Aorta (tissue), 5 donors: ENCODE results near the gene LYZL6. TPM values are rescaled to one million over a fixed set of nuclear protein-coding genes. Genes with fewer than 3 reads are reported as not detected.
"Not testable (repeated sequence)": the region's sequence is repeated elsewhere in the genome, so short reads cannot be mapped to it uniquely, and the experiment has no call there.

Experiments used
- ATAC-seq: fragments of 200-7000 bp; cut with Tn5 transposase; one replicate; pipeline ENCODE4 v1.9.1; 2022; ENCODE audit warnings: moderate library complexity; ENCODE audit not compliant: low FRiP score
- DNase-seq, 2 donors: peaks; one replicate each; pipeline ENCODE4 v3.0.0-alpha.2; 2020
- H3K27ac ChIP-seq, 2 donors: one replicate each; pipeline ENCODE4 v1.5.1; 2013; ENCODE audit warnings: low read length in 2 of 2, mild to moderate bottlenecking in 2 of 2, moderate library complexity in 2 of 2, control low read depth in 1 of 2, inconsistent platforms in 1 of 2, low read depth in 1 of 2
- H3K27me3 ChIP-seq, 2 donors: one replicate each; pipeline ENCODE4 v1.6.1; 2013; ENCODE audit warnings: control low read depth in 1 of 2, low read length in 1 of 2, mild to moderate bottlenecking in 1 of 2, moderate library complexity in 1 of 2; ENCODE audit not compliant: insufficient read depth in 2 of 2, control insufficient read depth in 1 of 2
- H3K36me3 ChIP-seq, 2 donors: one replicate each; pipeline ENCODE4 v1.6.1; 2013; ENCODE audit warnings: control low read depth in 1 of 2, low read length in 1 of 2, mild to moderate bottlenecking in 1 of 2; ENCODE audit not compliant: insufficient read depth in 2 of 2, control insufficient read depth in 1 of 2
- H3K4me1 ChIP-seq, 2 donors: one replicate each; pipeline ENCODE4 v1.6.1; 2013; ENCODE audit warnings: low read length in 2 of 2, control low read depth in 1 of 2, mild to moderate bottlenecking in 1 of 2, moderate library complexity in 1 of 2; ENCODE audit not compliant: insufficient read depth in 2 of 2, control insufficient read depth in 1 of 2
- H3K4me3 ChIP-seq, 2 donors: one replicate each; pipeline ENCODE4 v1.5.1; 2013; ENCODE audit warnings: low read length in 2 of 2, control low read depth in 1 of 2, mild to moderate bottlenecking in 1 of 2
- H3K9me3 ChIP-seq: one replicate; pipeline ENCODE4 v1.6.1; 2013; ENCODE audit warnings: mild to moderate bottlenecking, low read length; ENCODE audit not compliant: control insufficient read depth
- WGBS, 2 donors: extraction: QIAGEN DNeasy Blood & Tissue Kit; methylation state at CpG; one replicate each; pipeline ENCODE4 v1.1.7; 2013; 5-methylcytosine and 5-hydroxymethylcytosine counted together
- intact Hi-C, 2 donors: fragments of 100-400 bp; cut with DNase I; formaldehyde crosslinking; loops; one replicate each; pipeline versions ENCODE4 v1.14.2 to v1.15.0; 2022
- polyA plus RNA-seq, 2 donors: library from polyadenylated mRNA; stranded (reverse); fragments of 200-250 nt; gene quantifications; one replicate each; pipeline ENCODE4 v1.2.3, GENCODE V29; 2013
- total RNA-seq, 2 donors: library from RNA; stranded (reverse); fragmentation: NEBNext Ultra II Directional; extraction: Animal tissue kit (Norgen Biotek cat#: 25700); gene quantifications; one replicate each; pipeline ENCODE4 v1.2.1, GENCODE V29; 2021
- donor health status: healthy with polysubstance abuse.
- donor health status: Bipolar disorder and iron deficiency.
- donor health status: DM: no; HTN: no; CAD: no.
- donor health status: DM: no; HTN: no; CAD: no.
- donor health status: DM: yes; HTN: yes; CAD: no.

LYZL6 gene
- total and polyA plus RNA-seq, 4 donors, result not detected

- DNase-seq, result no peak
- intact Hi-C loops, result loop anchor here (10.0 kb wide), 2 partner anchors 181 to 521 kb away; partner anchors contain the start of gene ZNHIT3 (in 2 of the 2)
- Histone ChIP-seq H3K4me1 (no peaks in the 10 kb centered on the region), H3K27me3 (no peaks in the 10 kb centered on the region), H3K4me3 (no peak overlapping the region), H3K36me3 (no peaks in the 10 kb centered on the region), H3K9me3 (no peaks in the 10 kb centered on the region), H3K27ac (no peak overlapping the region)
- 67% methylated on average over 6 of the region's 6 CpGs for WGBS, 2 donors
- ATAC-seq, result no peak
Observed at GRCh38 chr17:35963663-35964062, 20.1 kb upstream of the LYZL6 start.

GRCh38 chr17:35953720-35954119 is 10.2 kb upstream of the LYZL6 start:
- Histone ChIP-seq H3K4me1 (no peaks in the 10 kb centered on the region), H3K36me3 (no peaks in the 10 kb centered on the region), H3K9me3 (no peaks in the 10 kb centered on the region), H3K4me3 (no peak overlapping the region), H3K27ac (no peak overlapping the region), H3K27me3 (no peaks in the 10 kb centered on the region)
- no peak for DNase-seq
- ATAC-seq, result no peak
- 52 to 56% methylated on average over 7 of the region's 7 CpGs for WGBS, 2 donors
- intact Hi-C loops, result loop anchor here in 1 of 2 donors (10.0 kb wide), 1 partner anchor 51 kb away; the partner anchor contains the start of gene CCL15

DNA sequence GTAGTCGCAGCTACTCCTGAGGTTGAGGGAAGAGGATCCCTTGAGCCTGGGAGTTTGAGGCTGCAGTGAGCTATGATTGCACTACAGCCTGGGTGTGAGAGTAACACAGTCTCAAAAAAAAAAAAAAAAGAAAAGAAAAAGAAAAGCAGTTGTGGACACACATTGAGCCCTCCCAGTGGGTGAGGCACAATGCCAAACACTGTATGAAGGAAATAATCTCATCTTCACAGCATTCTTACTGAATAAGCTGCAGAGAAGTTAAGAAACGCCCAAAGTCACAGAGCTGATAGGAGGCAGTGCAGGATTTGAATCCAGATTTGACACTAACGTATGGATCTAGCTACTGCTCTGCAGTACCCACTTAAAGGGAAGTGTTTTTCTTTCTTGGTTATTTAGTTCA is 5.9 kb upstream of the LYZL6 start:
- Histone ChIP-seq H3K27ac (no peak overlapping the region), H3K27me3 (no peaks in the 10 kb centered on the region), H3K36me3 (no peaks in the 10 kb centered on the region), H3K4me3 (no peak overlapping the region), H3K9me3 (no peaks in the 10 kb centered on the region), H3K4me1 (no peaks in the 10 kb centered on the region)
- DNase-seq (no peak), ATAC-seq (no peak)
- 67 to 72% methylated on average over 3 of the region's 3 CpGs for WGBS, 2 donors
- intact Hi-C loops, result no loop called here

DNA sequence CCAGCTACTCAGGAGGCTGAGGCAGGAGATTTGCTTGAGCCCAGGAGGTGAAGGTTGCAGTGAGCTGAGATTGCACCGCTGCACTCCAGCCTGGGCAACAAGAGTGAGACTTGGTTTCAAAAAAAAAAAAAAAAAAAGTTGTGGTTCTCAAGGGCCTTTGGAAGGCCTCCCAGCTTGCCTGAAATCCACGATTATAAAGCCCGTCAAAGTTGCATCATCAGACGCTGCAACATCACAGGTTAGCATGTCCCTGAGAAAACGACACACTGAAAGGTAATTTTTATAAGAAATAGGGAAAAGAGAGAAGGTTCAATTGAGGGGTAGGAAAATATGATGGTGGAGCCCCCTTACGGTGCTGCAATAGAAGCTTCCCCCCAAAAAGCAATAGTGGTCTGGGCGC is 4.6 kb upstream of the LYZL6 start:
- H3K9me3 ChIP-seq, result no peaks in the 10 kb centered on the region
- H3K27ac ChIP-seq, result no peak overlapping the region
- WGBS, 2 donors, result 92 to 93% methylated on average over 7 of the region's 7 CpGs
- ATAC-seq (no peak), DNase-seq (no peak)
- intact Hi-C loops, result no loop called here
- no peak overlapping the region for H3K4me3 ChIP-seq
- H3K27me3 ChIP-seq, result no peaks in the 10 kb centered on the region
- H3K36me3 ChIP-seq, result no peaks in the 10 kb centered on the region
- H3K4me1 ChIP-seq, result no peaks in the 10 kb centered on the region

GRCh38 chr17:35947156-35947585 is 3.7 kb upstream of the LYZL6 start:
- Histone ChIP-seq H3K27ac (no peak overlapping the region), H3K9me3 (no peaks in the 10 kb centered on the region), H3K4me3 (no peak overlapping the region), H3K4me1 (no peaks in the 10 kb centered on the region), H3K36me3 (no peaks in the 10 kb centered on the region), H3K27me3 (no peaks in the 10 kb centered on the region)
- intact Hi-C loops, result no loop called here
- ATAC-seq (no peak), DNase-seq (no peak)
- WGBS, 2 donors, result 26 to 32% methylated on average over 12 of the region's 12 CpGs

DNA sequence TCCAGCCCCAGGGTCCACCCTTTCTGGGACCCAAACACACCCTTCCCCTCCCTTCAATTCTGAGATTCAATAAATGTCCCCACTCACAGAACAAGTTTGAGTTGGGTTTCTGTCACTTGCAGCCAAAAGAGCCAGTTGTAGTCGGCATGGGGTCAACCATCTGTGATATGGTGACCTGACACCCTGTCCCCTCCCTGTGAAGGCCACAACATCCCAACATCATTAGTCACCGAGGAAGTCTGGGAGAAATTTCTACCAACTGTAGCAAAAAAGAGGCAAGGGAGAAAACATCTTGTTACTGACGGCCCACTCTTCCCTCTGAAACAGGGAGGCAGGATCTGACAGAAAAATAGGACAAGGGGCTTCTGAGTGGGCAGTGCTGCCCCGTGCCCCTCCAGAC is 638 bp upstream of the LYZL6 start:
- H3K27ac ChIP-seq, result no peak overlapping the region
- DNase-seq, result no peak
- H3K9me3 ChIP-seq, result no peaks in the 10 kb centered on the region
- 75 to 83% methylated on average over 4 of the region's 4 CpGs for WGBS, 2 donors
- H3K4me3 ChIP-seq, result no peak overlapping the region
- intact Hi-C loops, result no loop called here
- ATAC-seq, result no peak
- no peaks in the 10 kb centered on the region for H3K27me3 ChIP-seq
- no peaks in the 10 kb centered on the region for H3K36me3 ChIP-seq
- no peaks in the 10 kb centered on the region for H3K4me1 ChIP-seq

DNA sequence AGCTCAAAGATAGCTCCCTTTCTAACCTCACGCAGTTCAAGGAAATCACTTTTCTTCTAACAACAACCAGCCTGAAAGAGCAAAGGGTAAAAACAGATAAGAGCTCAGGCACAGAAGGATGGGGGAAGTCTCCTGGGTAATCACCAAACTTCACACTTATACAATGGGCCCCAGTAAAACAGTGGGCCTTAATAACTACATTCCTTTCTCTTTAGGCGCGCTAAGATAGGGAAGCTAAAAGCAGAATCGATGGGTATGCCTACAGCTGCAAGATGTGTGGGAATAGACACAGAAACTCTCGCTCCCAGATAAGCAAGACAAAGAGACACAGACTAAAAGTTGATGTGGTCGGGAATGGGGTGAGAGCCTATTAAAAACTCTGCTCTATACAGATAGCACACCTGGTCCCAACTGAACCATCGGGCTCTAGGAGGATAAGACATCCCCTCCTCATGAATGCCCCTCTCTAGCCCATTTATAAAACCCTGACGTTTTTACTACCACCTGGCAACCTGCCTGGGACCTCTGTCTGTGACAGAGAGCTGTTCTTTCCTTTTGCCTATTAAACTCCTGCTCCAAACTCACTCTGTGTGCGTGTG is 826 bp downstream of the LYZL6 start:
- Histone ChIP-seq H3K4me3 (no peak overlapping the region), H3K27me3 (no peaks in the 10 kb centered on the region), H3K9me3 (no peaks in the 10 kb centered on the region), H3K27ac (no peak overlapping the region), H3K36me3 (no peaks in the 10 kb centered on the region), H3K4me1 (no peaks in the 10 kb centered on the region)
- ATAC-seq (no peak), DNase-seq (no peak)
- intact Hi-C loops, result no loop called here
- 52% methylated on average over 9 of the region's 9 CpGs for WGBS, 2 donors

DNA sequence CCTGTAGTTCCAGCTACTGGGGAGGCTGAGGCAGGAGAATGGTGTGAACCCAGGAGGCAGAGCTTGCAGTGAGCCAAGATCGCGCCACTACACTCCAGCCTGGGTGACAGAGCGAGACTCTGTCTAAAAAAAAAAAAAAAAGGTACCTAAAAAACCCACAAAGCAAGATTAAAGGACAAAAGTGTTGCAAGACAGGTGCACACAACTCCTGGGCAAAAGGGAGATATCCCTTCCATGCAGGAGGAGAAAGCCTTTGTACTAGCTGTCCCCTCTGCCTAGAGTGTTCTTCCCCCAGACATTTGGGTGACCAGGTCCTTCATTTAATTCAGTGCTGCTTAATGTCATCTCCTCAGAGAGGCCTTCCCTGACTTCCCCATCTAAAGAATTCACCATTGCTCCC is 5.0 kb downstream of the LYZL6 start:
- DNase-seq, intact Hi-C loops, H3K36me3 ChIP-seq, H3K9me3 ChIP-seq, H3K4me1 ChIP-seq, ATAC-seq, H3K27ac ChIP-seq, H3K27me3 ChIP-seq, H3K4me3 ChIP-seq: not testable (repeated sequence)
- WGBS, 2 donors, result 93 to 96% methylated on average over 3 of the region's 3 CpGs

DNA sequence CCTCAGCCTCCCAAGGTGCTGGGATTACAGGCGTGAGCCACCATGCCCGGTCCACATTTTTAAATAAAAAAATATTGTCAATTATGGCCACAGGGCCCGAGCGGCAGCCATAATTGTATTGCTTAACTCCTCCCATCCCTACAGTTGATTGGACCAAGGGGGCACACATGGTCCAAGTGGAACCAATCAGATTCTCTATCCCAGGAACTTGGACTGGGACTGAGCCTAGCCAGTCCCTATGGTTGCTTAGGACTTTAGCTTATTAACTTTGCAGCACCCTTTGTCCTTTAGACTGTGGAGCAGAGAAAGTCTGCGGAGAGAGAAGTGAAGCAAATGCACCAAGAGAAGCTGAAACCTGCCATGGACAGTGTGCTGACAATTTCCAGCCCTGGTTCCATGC is 7.5 kb downstream of the LYZL6 start:
- Histone ChIP-seq H3K27ac (no peak overlapping the region), H3K4me3 (no peak overlapping the region), H3K9me3 (no peaks in the 10 kb centered on the region), H3K4me1 (no peaks in the 10 kb centered on the region), H3K27me3 (no peaks in the 10 kb centered on the region), H3K36me3 (no peaks in the 10 kb centered on the region)
- intact Hi-C loops, result no loop called here
- ATAC-seq (no peak), DNase-seq (no peak)
- 92 to 93% methylated on average over 5 of the region's 5 CpGs for WGBS, 2 donors
